SK-MEL-5 (cell line): ENCODE measurements around the gene GCG. TPM values are rescaled to one million over a fixed set of nuclear protein-coding genes. Genes with fewer than 3 reads are reported as not detected.
A peak's percentile ranks its signal among the peaks of the same experiment; 100 is the strongest.

ENCODE experiments used
- DNase-seq: peaks from one replicate; pipeline ENCODE4 v3.0.0-alpha.2; 2016; ENCODE audit warnings: low read depth, low spot score
- in situ Hi-C: cut with HindIII; loops from 2 replicates; pipeline ENCODE4 v1.10.0; 2016; ENCODE audit warnings: low sequenced_read_pairs, high pct_unique_total_duplicates, low pct_unique_long_range_greater_than_20kb
- total RNA-seq: library from RNA; depleted of rRNA; stranded (reverse); fragments of >200 nt; shearing (Covaris generic); gene quantifications from 2 replicates; pipeline ENCODE4 v1.2.3, GENCODE V29; 2014

Gene GCG
- total RNA-seq, 1 experiment from 2014 or later, result not detected

- DNase-seq, result no peak
- in situ Hi-C loops, result no loop called here
Observed at GRCh38 chr2:162159446-162159845, 7.4 kb upstream of the GCG start.

- DNase-seq, result no peak
- in situ Hi-C loops, result no loop called here
Observed at GRCh38 chr2:162156149-162156548, 4.1 kb upstream of the GCG start.

DNA sequence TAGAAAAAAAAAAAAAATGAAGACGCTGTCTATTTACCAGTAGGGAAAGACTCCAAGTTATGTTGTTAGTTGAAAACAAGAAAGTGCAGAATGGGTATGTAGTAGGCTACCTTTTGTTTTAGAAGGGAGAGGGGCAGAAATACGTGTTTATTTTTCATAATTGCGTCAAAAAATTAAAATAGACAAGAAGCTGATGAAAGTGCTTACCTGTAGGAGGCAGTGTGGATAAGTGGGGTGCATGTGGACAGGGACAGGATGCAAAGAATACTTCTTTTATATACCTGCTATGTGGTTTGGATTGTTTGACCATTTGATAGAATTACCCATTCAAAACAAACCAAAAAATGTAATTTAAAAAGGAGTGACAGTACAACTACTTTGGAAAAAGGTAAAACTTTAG is 3.0 kb upstream of the GCG start:
- in situ Hi-C loops, result no loop called here
- no peak for DNase-seq

DNA sequence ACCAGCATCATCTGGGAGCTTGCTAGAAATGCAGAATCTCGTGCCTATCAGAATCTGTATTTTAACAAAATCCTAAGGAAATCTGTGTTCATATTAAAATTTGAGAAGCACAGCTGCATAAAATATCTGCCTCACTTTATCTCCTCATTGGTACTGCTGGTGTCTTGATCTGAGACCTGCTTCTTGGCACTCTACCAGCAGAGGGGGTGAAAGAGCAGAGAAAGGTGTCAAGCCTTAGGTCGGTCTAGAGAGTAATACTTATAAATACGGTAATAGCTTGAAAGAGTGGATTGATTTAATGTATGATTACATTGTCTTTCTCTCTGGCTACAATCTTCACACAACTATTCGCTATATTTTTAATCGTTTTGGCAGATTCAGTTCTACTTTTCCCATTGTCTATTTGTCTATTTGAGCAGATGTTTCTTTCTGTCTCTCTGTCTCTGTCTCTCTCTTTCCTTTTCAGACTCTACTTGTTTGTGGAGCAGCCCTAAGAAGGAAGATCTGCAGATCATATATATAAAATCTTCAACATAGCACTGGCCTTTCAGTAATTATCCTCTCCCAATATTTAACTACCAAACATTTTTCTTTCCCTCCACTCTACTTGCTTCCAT is 1.7 kb upstream of the GCG start:
- DNase-seq, result peak; percentile 80
- in situ Hi-C loops, result no loop called here

DNA sequence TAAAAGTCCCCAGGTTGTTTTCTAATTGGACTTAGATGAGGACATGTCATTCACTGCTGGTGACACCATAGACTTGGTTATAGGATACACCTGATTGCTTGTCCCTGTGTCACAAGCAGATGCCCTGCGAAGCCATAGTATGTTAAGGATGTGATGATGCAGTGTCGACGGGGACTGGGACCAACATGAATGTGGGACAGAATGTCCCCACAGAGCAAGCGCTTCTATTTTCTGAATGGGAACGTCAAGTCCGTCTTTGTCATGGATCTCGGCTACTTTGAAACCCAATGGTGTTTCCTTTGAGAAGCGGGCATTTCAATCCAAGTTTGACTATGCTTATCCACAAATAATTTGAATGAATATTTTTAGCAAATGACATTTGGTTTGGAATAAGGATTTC is 2.1 kb downstream of the GCG start:
- in situ Hi-C loops, result loop anchor here (10.0 kb wide), 1 partner anchor 145 kb away; no protein-coding TSS in a partner anchor
- DNase-seq, result no peak

DNA sequence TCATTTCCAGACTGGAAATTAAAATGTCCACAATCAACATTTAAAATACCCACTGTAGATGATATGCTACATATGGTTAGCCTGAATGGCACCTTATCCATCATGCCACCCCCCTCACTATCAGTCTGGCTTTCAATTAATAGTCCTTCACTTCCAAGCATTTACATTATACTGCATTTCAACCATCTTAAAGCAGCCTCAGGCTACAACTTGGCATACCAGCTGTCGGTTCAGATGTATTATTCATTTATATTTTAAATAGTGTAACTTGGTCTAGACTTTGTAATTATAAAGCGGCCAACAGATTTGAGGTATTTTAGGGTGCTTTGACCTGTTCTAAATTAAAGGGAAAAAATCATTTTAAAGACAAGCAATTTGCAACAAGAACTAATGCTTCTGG is 2.6 kb downstream of the GCG start:
- no peak for DNase-seq
- in situ Hi-C loops, result loop anchor here (10.0 kb wide), 1 partner anchor 145 kb away; no protein-coding TSS in a partner anchor

GRCh38 chr2:162148956-162149355 is 3.1 kb downstream of the GCG start:
- no peak for DNase-seq
- in situ Hi-C loops, result loop anchor here (10.0 kb wide), 1 partner anchor 146 kb away; no protein-coding TSS in a partner anchor

DNA sequence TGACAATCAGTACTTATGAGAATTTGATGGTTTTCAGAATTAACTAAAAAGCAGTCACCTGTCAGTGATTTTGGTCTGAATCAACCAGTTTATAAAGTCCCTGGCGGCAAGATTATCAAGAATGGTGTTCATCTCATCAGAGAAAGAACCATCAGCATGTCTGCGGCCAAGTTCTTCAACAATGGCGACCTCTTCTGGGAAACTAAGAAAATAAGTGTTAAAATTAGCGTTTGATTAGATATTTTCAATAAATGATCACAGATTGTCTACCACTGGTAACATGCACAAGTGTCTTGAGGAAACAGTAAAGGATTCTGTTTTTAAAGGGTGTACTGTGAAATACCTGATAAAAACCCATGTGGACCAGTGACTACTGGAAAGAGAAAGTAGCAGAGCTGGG is 8.1 kb downstream of the GCG start:
- peak; percentile 38 for DNase-seq
- in situ Hi-C loops, result loop anchor here (10.0 kb wide), 1 partner anchor 151 kb away; no protein-coding TSS in a partner anchor

GRCh38 chr2:162138310-162138709 is 13.7 kb downstream of the GCG start:
- no peak for DNase-seq
- in situ Hi-C loops, result no loop called here

GRCh38 chr2:162127422-162127821 is 24.6 kb downstream of the GCG start:
- in situ Hi-C loops, result no loop called here
- DNase-seq, result no peak

DNA sequence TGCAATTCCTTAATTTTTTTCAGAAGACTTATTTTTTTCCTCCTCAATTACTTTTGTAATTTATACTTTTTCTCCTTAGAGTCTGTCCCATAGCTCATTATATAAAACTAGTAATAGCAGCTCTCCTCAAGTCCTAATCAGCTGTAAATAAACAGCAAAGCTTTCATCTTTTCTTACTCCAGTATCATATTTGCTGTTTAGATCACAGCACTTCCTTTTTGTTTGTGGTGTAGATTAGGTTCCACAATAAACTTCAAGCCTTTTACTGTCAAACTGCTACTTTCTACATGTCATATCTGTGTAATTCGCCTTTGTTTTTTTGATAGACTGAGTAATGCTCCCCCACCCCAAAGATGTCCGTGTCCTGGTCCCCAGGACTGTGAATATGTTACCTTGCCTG is 25.5 kb downstream of the GCG start:
- DNase-seq, result no peak
- in situ Hi-C loops, result no loop called here

DNA sequence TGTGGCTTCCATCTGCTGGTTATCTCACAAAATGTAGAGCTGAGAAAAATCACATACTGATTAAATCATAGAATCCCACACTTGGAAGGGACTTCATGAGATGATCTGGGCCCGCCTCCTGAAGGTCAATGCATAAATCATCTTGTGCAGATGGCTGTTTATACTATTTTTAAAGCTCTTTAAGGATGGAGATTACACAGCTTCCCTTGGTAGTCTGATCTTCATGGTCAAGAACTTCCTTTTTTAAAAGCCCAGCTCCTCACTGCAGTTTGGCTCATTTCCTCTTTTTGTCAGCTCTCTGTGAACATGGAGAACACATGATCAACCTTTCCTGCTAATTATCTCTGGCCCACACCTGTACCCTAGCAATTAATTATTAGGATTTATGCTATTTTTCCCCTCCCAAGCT is 25.9 kb downstream of the GCG start:
- no peak for DNase-seq
- in situ Hi-C loops, result no loop called here

DNA sequence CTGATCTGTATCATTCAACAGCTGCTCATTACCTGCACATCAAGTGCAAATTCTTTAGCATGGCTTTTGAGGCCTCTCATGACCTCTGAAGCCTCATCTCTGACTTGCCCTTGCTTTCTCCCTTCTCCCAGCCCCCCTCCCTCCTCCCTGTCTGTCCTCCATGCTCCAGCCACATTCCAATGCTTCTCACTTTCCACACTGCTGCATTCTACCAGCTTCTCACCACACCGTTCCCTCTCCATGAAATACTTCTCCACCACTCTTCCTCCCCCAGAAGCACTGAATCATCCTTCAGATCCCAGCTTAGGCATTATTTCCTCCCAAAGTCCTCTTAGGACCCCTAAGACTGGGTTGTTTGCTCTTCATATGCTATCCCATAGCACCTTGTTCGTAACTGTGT is 26.9 kb downstream of the GCG start:
- DNase-seq, result no peak
- in situ Hi-C loops, result no loop called here

GRCh38 chr2:162123806-162124758 is 28.0 kb downstream of the GCG start:
- in situ Hi-C loops, result no loop called here
- DNase-seq, result peak; percentile 77

GRCh38 chr2:162118166-162119031 is 33.6 kb downstream of the GCG start:
- in situ Hi-C loops, result no loop called here
- DNase-seq, result no peak

DNA sequence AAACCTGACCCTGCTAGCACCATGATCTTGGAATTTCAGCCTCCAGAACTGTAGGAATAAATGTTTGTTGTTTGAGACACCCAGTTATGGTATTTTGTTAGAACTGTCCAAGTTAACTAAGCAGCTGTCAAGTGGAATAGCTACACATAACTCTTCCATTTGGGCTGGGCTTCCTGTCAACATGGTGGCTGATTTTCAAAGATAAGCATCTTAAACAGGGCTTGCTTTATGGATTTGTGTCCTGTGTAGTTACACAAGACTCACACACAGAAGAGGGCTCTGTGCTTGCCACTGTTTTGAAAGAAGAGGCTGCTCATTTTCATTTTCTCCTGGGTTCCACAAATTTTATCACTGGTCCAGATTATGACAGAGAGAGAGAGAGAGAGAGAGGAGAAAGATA is 35.7 kb downstream of the GCG start:
- peak; percentile 48 for DNase-seq
- in situ Hi-C loops, result no loop called here

GRCh38 chr2:162115076-162115475 is 37.0 kb downstream of the GCG start:
- in situ Hi-C loops, result no loop called here
- DNase-seq, result no peak

GRCh38 chr2:162114271-162114670 is 37.8 kb downstream of the GCG start:
- DNase-seq, result peak; percentile 20
- in situ Hi-C loops, result no loop called here
